NCI-H460 (cell line): ENCODE data around the gene PFDN1. TPM values are rescaled to one million over a fixed set of nuclear protein-coding genes. Genes with fewer than 3 reads are reported as not detected.

ENCODE experiments used
- DNase-seq: peaks from one replicate; pipeline ENCODE4 v3.0.0-alpha.2; 2016; ENCODE audit warnings: low read depth; ENCODE audit errors: extremely low read depth
- total RNA-seq: library from RNA; depleted of rRNA; stranded (reverse); fragments of >200 nt; shearing (Covaris generic); gene quantifications from 2 replicates; pipeline ENCODE4 v1.2.3, GENCODE V29; 2014

The PFDN1 gene
- total RNA-seq, 1 experiment from 2014 or later, result 84.3 TPM

GRCh38 chr5:140261403-140262171 lies 41.3 kb downstream of the PFDN1 start:
- peak; percentile 79 for DNase-seq

- no peak for DNase-seq
Observed at GRCh38 chr5:140260089-140260656, 42.7 kb downstream of the PFDN1 start.

GRCh38 chr5:140259500-140259899 lies 43.4 kb downstream of the PFDN1 start:
- DNase-seq, result no peak

- DNase-seq, result no peak
Observed at GRCh38 chr5:140258873-140259272, 44.0 kb downstream of the PFDN1 start.

- DNase-seq, result no peak
Observed at GRCh38 chr5:140258016-140258415, 44.9 kb downstream of the PFDN1 start.

- DNase-seq, result no peak
Observed at GRCh38 chr5:140256726-140257125, 46.2 kb downstream of the PFDN1 start.

GRCh38 chr5:140255460-140256157 lies 47.3 kb downstream of the PFDN1 start:
- no peak for DNase-seq

- DNase-seq, result peak; percentile 46
Observed at GRCh38 chr5:140253985-140254384, 48.9 kb downstream of the PFDN1 start.

- DNase-seq, result no peak
Observed at GRCh38 chr5:140252470-140253126, 50.3 kb downstream of the PFDN1 start.

- DNase-seq, result no peak
Observed at GRCh38 chr5:140251527-140251973, 51.4 kb downstream of the PFDN1 start.

GRCh38 chr5:140250386-140250785 lies 52.5 kb downstream of the PFDN1 start:
- DNase-seq, result no peak

- no peak for DNase-seq
Observed at GRCh38 chr5:140249536-140249935, 53.4 kb downstream of the PFDN1 start.

- no peak for DNase-seq
Observed at GRCh38 chr5:140248414-140248813, 54.5 kb downstream of the PFDN1 start.

- no peak for DNase-seq
Observed at GRCh38 chr5:140246378-140247122, 56.4 kb downstream of the PFDN1 start.

- DNase-seq, result no peak
Observed at GRCh38 chr5:140245926-140246325, 57.0 kb downstream of the PFDN1 start.

- DNase-seq, result no peak
Observed at GRCh38 chr5:140245341-140245740, 57.6 kb downstream of the PFDN1 start.

- peak; percentile 82 for DNase-seq
Observed at GRCh38 chr5:140244525-140245025, 58.3 kb downstream of the PFDN1 start.

- no peak for DNase-seq
Observed at GRCh38 chr5:140243706-140244250, 59.1 kb downstream of the PFDN1 start.

GRCh38 chr5:140242890-140243585 lies 59.9 kb downstream of the PFDN1 start:
- DNase-seq, result no peak
